GM12878 (cell line): ENCODE measurements around the gene GJA9. TPM values are rescaled to one million over a fixed set of nuclear protein-coding genes. Genes with fewer than 3 reads are reported as not detected.

Experiments
- ATAC-seq: fragments of 200-7000 bp; cut with Tn5 transposase; 3 replicates; pipeline ENCODE4 v1.9.1; 2020; ENCODE audit warnings: mild to moderate bottlenecking, moderate library complexity
- BruUV-seq: library from RNA; stranded (reverse); fragments of 400-500 nt; replicated peaks from 2 replicates; lab custom pipeline; 2021; lab: Mats Ljungman, UMichigan
- CTCF ChIA-PET: fragments of 300-600 bp; sonication (Branson Sonifier 250); formaldehyde crosslinking; extraction: SDS; loops from one replicate; lab custom pipeline; 2021; ENCODE audit warnings: inconsistent platforms; lab: Yijun Ruan, JAX
- POLR2A ChIA-PET: fragments of 350-600 bp; formaldehyde crosslinking; extraction: SDS; loops from one replicate; lab custom pipeline; 2021; ENCODE audit warnings: inconsistent platforms; lab: Charles Lee
- RAD21 ChIA-PET: fragments of 300-600 bp; sonication (Branson Sonifier 250); formaldehyde crosslinking; loops from one replicate; lab custom pipeline; 2023; ENCODE audit warnings: antibody characterized with exemption; ENCODE audit not compliant: unreplicated experiment; lab: Charles Lee
- SMC1A ChIA-PET: fragments of 300-600 bp; sonication (Branson Sonifier 250); formaldehyde crosslinking; loops from one replicate; lab custom pipeline; 2023; ENCODE audit not compliant: unreplicated experiment, uncharacterized antibody; lab: Charles Lee
- DNase-seq: peaks from one replicate; pipeline ENCODE4 v3.0.0-alpha.2; 2011; ENCODE audit warnings: low read depth, low spot score
- FAIRE-seq: peaks from 3 replicates; lab custom pipeline; 2011; peaks lifted over from hg19 to GRCh38; lab: Jason Lieb, UNC
- H2AFZ ChIP-seq: 2 replicates; pipeline ENCODE4 v1.6.0; 2011; ENCODE audit warnings: low read depth, low read length, control low read depth; ENCODE audit not compliant: control insufficient read depth
- H3K27ac ChIP-seq: 2 replicates; pipeline ENCODE4 v1.5.1; 2011; ENCODE audit warnings: control low read depth; ENCODE audit not compliant: control insufficient read depth, insufficient read depth
- H3K27me3 ChIP-seq, 2 experiments: replicated peaks in 1 of 2; 2 replicates each; pipeline versions ENCODE4 v1.6.0 to v1.6.1; 2011; ENCODE audit warnings: low read length in 1 of 2; ENCODE audit not compliant: control insufficient read depth in 2 of 2, insufficient read depth in 2 of 2
- H3K36me3 ChIP-seq, 2 experiments: 2 replicates each; pipeline ENCODE4 v1.5.1; 2011; ENCODE audit warnings: low read length in 1 of 2; ENCODE audit not compliant: control insufficient read depth in 2 of 2, insufficient read depth in 2 of 2
- H3K4me1 ChIP-seq: 2 replicates; pipeline ENCODE4 v1.6.1; 2011; ENCODE audit warnings: mild to moderate bottlenecking, low read length, moderate library complexity, mixed read lengths; ENCODE audit not compliant: control insufficient read depth, insufficient read depth
- H3K4me2 ChIP-seq: 2 replicates; pipeline ENCODE4 v1.6.0; 2011; ENCODE audit warnings: control low read depth; ENCODE audit not compliant: control insufficient read depth, insufficient read depth
- H3K4me3 ChIP-seq: fragments of 200-600 bp; sonication (generic); 2 replicates; pipeline ENCODE4 v1.5.1; 2016
- H3K79me2 ChIP-seq: 2 replicates; pipeline ENCODE4 v1.6.0; 2011; ENCODE audit warnings: low read length; ENCODE audit not compliant: control insufficient read depth, insufficient read depth
- H3K9ac ChIP-seq: 2 replicates; pipeline ENCODE4 v1.8.0; 2011; ENCODE audit warnings: low read length, control low read depth, mixed read lengths; ENCODE audit not compliant: control insufficient read depth, insufficient read depth
- H3K9me3 ChIP-seq: replicated peaks from 3 replicates; pipeline ENCODE4 v1.5.1; 2011; ENCODE audit warnings: mild to moderate bottlenecking, low read length; ENCODE audit not compliant: control insufficient read depth, insufficient read depth
- H4K20me1 ChIP-seq: 2 replicates; pipeline ENCODE4 v1.6.0; 2011; ENCODE audit not compliant: control insufficient read depth, insufficient read depth
- BCL11A ChIP-seq: IDR thresholded peaks from 2 replicates; pipeline ENCODE4 v1.6.1; 2011; ENCODE audit warnings: low read depth, low read length
- BCLAF1 ChIP-seq: fragments of 450-650 bp; IDR thresholded peaks from 2 replicates; pipeline ENCODE4 v1.6.1; 2017; ENCODE audit warnings: antibody characterized with exemption, mild to moderate bottlenecking, moderate library complexity
- BHLHE40 ChIP-seq, 2 experiments: fragments of 450-650 bp in 1 of 2; IDR thresholded peaks; 2 replicates each; pipeline ENCODE4 v1.6.1; 2011 to 2017; ENCODE audit warnings: low read depth in 2 of 2, borderline replicate concordance in 1 of 2, improper control_type of control experiment in 1 of 2, low read length in 1 of 2, mild to moderate bottlenecking in 1 of 2
- BRCA1 ChIP-seq: IDR thresholded peaks from 2 replicates; pipeline ENCODE4 v1.6.1; 2011; ENCODE audit warnings: low read depth, low read length, improper control_type of control experiment
- CEBPB ChIP-seq, 2 experiments: fragments of 150-350 bp in 1 of 2; IDR thresholded peaks; 2 replicates each; pipeline ENCODE4 v1.6.1; 2012 to 2014; ENCODE audit warnings: low read depth in 2 of 2, low read length in 2 of 2, borderline replicate concordance in 1 of 2, inconsistent platforms in 1 of 2
- CHD4 ChIP-seq: fragments of 200-600 bp; sonication (generic); IDR thresholded peaks from 2 replicates; pipeline ENCODE4 v1.6.1; 2016; ENCODE audit warnings: mild to moderate bottlenecking
- JUND ChIP-seq: IDR thresholded peaks from 2 replicates; pipeline ENCODE4 v1.6.1; 2012; ENCODE audit warnings: low read depth, mild to moderate bottlenecking, low read length, improper control_type of control experiment, moderate library complexity
- KLF5 ChIP-seq: fragments of 450-650 bp; IDR thresholded peaks from 2 replicates; pipeline ENCODE4 v1.6.1; 2014; ENCODE audit warnings: mild to moderate bottlenecking; ENCODE audit not compliant: partially characterized antibody
- NBN ChIP-seq: fragments of 450-650 bp; IDR thresholded peaks from 2 replicates; pipeline ENCODE4 v1.6.1; 2016
- RELA ChIP-seq: fragments of 450-650 bp; IDR thresholded peaks from 2 replicates; pipeline ENCODE4 v1.8.0; 2014; ENCODE audit warnings: borderline replicate concordance; ENCODE audit not compliant: partially characterized antibody
- RELB ChIP-seq: fragments of 450-650 bp; IDR thresholded peaks from 2 replicates; pipeline ENCODE4 v1.6.1; 2017; ENCODE audit warnings: low read depth, mild to moderate bottlenecking, moderate library complexity
- RUNX3 ChIP-seq: IDR thresholded peaks from 2 replicates; pipeline ENCODE4 v1.6.1; 2012; ENCODE audit warnings: low read length, inconsistent platforms
- SMARCA5 ChIP-seq: fragments of 450-650 bp; IDR thresholded peaks from 2 replicates; pipeline ENCODE4 v1.6.1; 2017; ENCODE audit warnings: mild to moderate bottlenecking
- YBX1 ChIP-seq: fragments of 450-650 bp; IDR thresholded peaks from 2 replicates; pipeline ENCODE4 v1.6.1; 2016; ENCODE audit warnings: antibody characterized with exemption
- ZNF24 ChIP-seq: fragments of 450-650 bp; IDR thresholded peaks from 2 replicates; pipeline ENCODE4 v1.6.1; 2017; ENCODE audit warnings: antibody characterized with exemption, mild to moderate bottlenecking
- WGBS: methylation state at CpG from one replicate; pipeline ENCODE4 v1.1.6; 2016; ENCODE audit warnings: low lambda C conversion rate; ENCODE audit not compliant: insufficient replicate concordance, insufficient coverage; ENCODE audit errors: missing lambda C conversion rate; 5-methylcytosine and 5-hydroxymethylcytosine counted together
- in situ Hi-C: fragments of 300-500 bp; cut with MboI; formaldehyde crosslinking; loops from 9 replicates; pipeline ENCODE4 v1.14.3; 2018; ENCODE audit warnings: mixed read lengths
- intact Hi-C: fragments of 100-400 bp; cut with micrococcal nuclease; formaldehyde crosslinking; loops from one replicate; pipeline ENCODE4 v1.14.2; 2022; ENCODE audit not compliant: unreplicated experiment
- polyA plus RNA-seq, 11 experiments: library from polyadenylated mRNA; depleted of rRNA in 4 of 11; unstranded in 6 of 11; stranded (reverse) in 5 of 11; fragments of >200 nt; fragmentation: Nextera tagmentation in 4 of 11; fragmentation: Illumina TruSeq in 1 of 11; extraction: Ambion mirVana in 4 of 11; extraction: Trizol in 1 of 11; gene quantifications; 1 replicate in 1 of 11; 2 replicates in 10 of 11; pipeline versions ENCODE4 v1.2.1 to v1.2.3, GENCODE V29; 2011 to 2016; ENCODE audit warnings: inconsistent platforms in 2 of 11, missing spikeins in 2 of 11, low read depth in 1 of 11
- total RNA-seq, 4 experiments: library from RNA; depleted of rRNA in 3 of 4; stranded (reverse); fragments of >200 nt in 3 of 4; fragmentation: Illumina TruSeq in 1 of 4; extraction: Trizol in 1 of 4; gene quantifications; 2 replicates each; pipeline versions ENCODE4 v1.2.1 to v1.2.3, GENCODE V29; 2013 to 2021

Gene GJA9
- total and polyA plus RNA-seq, 10 of the 15 experiments (the other 5 are each of a cell fraction or from before 2014, with no cell fraction given): 0.13 TPM; not detected in 9

GRCh38 chr1:38929476-38929875 is 48.1 kb upstream of the GJA9 start:
- ChIA-PET POLR2A (no interaction called here), CTCF (interaction anchor here (0.9 to 1.0 kb wide), 2 partner anchors 14 to 160 kb away, joined by 3 to 4 read pairs; no protein-coding TSS in a partner anchor)
- peak; percentile 46 for ATAC-seq

GRCh38 chr1:38929054-38929453 is 47.7 kb upstream of the GJA9 start:
- in situ Hi-C loops: no loop called here
- FAIRE-seq (no peak), DNase-seq (no peak), ATAC-seq (no peak)
- WGBS: 86% methylated on average over 8 of the region's 8 CpGs
- H4K20me1 ChIP-seq: no peaks in the 10 kb centered on the region
- H3K4me1 ChIP-seq: no peaks in the 10 kb centered on the region
- ChIA-PET POLR2A (no interaction called here), CTCF (interaction anchor here (0.9 to 1.0 kb wide), 2 partner anchors 13 to 160 kb away, joined by 3 to 4 read pairs; no protein-coding TSS in a partner anchor), RAD21 (no interaction called here), SMC1A (interaction anchor here (1.0 kb wide), 1 partner anchor 163 kb away, joined by 3 read pairs; no protein-coding TSS in a partner anchor)
- H3K9me3 ChIP-seq: no peaks in the 10 kb centered on the region
- H3K9ac ChIP-seq: no peak overlapping the region
- no peaks in the 10 kb centered on the region for H3K27me3 ChIP-seq
- intact Hi-C loops: no loop called here
- H3K79me2 ChIP-seq: no peaks in the 10 kb centered on the region
- no peaks in the 10 kb centered on the region for H3K36me3 ChIP-seq
- H3K4me3 ChIP-seq: no peak overlapping the region
- H3K4me2 ChIP-seq: no peak overlapping the region
- no peak overlapping the region for H3K27ac ChIP-seq
- no peak overlapping the region for H2AFZ ChIP-seq
- BruUV-seq: no TSS peak
- TF ChIP-seq BHLHE40 (IDR thresholded peaks at IDR 0.05; ENCODE audit: borderline replicate concordance in 1 of 2, low read depth in 2 of 2, low read length in 1 of 2) (no peak), ZNF24 (no peak), SMARCA5 (no peak), BCL11A (no peak), BRCA1 (no peak), CHD4 (no peak), BCLAF1 (no peak), RELA (no peak), CEBPB (IDR thresholded peaks at IDR 0.05; ENCODE audit: borderline replicate concordance in 1 of 2, low read depth in 2 of 2, low read length in 2 of 2) (no peak), RELB (no peak), NBN (no peak), JUND (no peak), KLF5 (no peak), YBX1 (no peak)

More at GRCh38 chr1:38929476-38929875, 48.1 kb upstream of the GJA9 start:
- ChIA-PET RAD21 (no interaction called here), SMC1A (interaction anchor here (0.8 to 1.0 kb wide), 2 partner anchors 163 to 678 kb away, joined by 3 to 5 read pairs; no protein-coding TSS in a partner anchor)
- H3K4me1 ChIP-seq: no peaks in the 10 kb centered on the region
- H3K27me3 ChIP-seq: no peaks in the 10 kb centered on the region
- no peak overlapping the region for H3K4me2 ChIP-seq
- TF ChIP-seq RELA (no peak), RUNX3 (peak; percentile 8; the same call in 1 of the 2 replicates)
- H3K79me2 ChIP-seq: no peaks in the 10 kb centered on the region
- no peaks in the 10 kb centered on the region for H3K9me3 ChIP-seq
- WGBS: 28% methylated on average over 6 of the region's 6 CpGs
- no peaks in the 10 kb centered on the region for H3K36me3 ChIP-seq
- BruUV-seq: no TSS peak
- H2AFZ ChIP-seq: no peak overlapping the region
- intact Hi-C loops: no loop called here
- H3K9ac ChIP-seq: no peak overlapping the region
- H3K27ac ChIP-seq: no peak overlapping the region
- H3K4me3 ChIP-seq: no peak overlapping the region
- in situ Hi-C loops: no loop called here
- no peak for DNase-seq
- no peaks in the 10 kb centered on the region for H4K20me1 ChIP-seq
- FAIRE-seq: no peak
